HepG2 (cell line): ENCODE data around the gene PLCG1.

Source experiments
- ATF6 ChIP-seq: sonication (generic); formaldehyde crosslinking; conservative IDR thresholded peaks from 2 replicates; pipeline ENCODE4 v1.4.0; 2020; ENCODE audit warnings: missing genetic modification reagents
- CREB1 ChIP-seq, 2 experiments: fragments of 450-650 bp in 1 of 2; IDR thresholded peaks; 2 replicates each; pipeline ENCODE4 v1.6.1; 2016 to 2017; ENCODE audit warnings: control low read depth in 1 of 2, mild to moderate bottlenecking in 1 of 2, missing compliant biosample characterization in 1 of 2, missing genetic modification characterization in 1 of 2
- ERF ChIP-seq: IDR thresholded peaks from 2 replicates; pipeline ENCODE4 v1.6.1; 2018; ENCODE audit warnings: missing biosample characterization, missing genetic modification reagents
- MZF1 ChIP-seq: sonication (generic); formaldehyde crosslinking; IDR thresholded peaks from 2 replicates; pipeline ENCODE4 v1.8.1; 2023; ENCODE audit warnings: mild to moderate bottlenecking, missing genetic modification reagents, borderline replicate concordance
- POLR2AphosphoS5 ChIP-seq: IDR thresholded peaks from 2 replicates; pipeline ENCODE4 v1.6.1; 2012; ENCODE audit warnings: low read depth, low read length
- RAD21 ChIP-seq: fragments of 450-650 bp; formaldehyde crosslinking; IDR thresholded peaks from 2 replicates; pipeline ENCODE4 v1.5.0; 2020; ENCODE audit warnings: mild to moderate bottlenecking
- ZSCAN29 ChIP-seq: sonication (generic); formaldehyde crosslinking; conservative IDR thresholded peaks from 2 replicates; pipeline ENCODE4 v1.4.0; 2020; ENCODE audit warnings: mild to moderate bottlenecking, missing genetic modification reagents
- TF ChIP-seq, protein P1 (sequence below): sonication (generic); formaldehyde crosslinking; IDR thresholded peaks from 2 replicates; pipeline ENCODE4 v1.5.0; 2020; ENCODE audit warnings: mild to moderate bottlenecking, missing genetic modification reagents, moderate library complexity
- TF ChIP-seq, protein P2 (sequence below): sonication (generic); formaldehyde crosslinking; conservative IDR thresholded peaks from 2 replicates; pipeline ENCODE4 v1.8.0; 2022; ENCODE audit warnings: missing genetic modification reagents

GRCh38 chr20:41174373-41174772 is 37.0 kb downstream of the PLCG1 start:
- TF ChIP-seq, protein P1, sequence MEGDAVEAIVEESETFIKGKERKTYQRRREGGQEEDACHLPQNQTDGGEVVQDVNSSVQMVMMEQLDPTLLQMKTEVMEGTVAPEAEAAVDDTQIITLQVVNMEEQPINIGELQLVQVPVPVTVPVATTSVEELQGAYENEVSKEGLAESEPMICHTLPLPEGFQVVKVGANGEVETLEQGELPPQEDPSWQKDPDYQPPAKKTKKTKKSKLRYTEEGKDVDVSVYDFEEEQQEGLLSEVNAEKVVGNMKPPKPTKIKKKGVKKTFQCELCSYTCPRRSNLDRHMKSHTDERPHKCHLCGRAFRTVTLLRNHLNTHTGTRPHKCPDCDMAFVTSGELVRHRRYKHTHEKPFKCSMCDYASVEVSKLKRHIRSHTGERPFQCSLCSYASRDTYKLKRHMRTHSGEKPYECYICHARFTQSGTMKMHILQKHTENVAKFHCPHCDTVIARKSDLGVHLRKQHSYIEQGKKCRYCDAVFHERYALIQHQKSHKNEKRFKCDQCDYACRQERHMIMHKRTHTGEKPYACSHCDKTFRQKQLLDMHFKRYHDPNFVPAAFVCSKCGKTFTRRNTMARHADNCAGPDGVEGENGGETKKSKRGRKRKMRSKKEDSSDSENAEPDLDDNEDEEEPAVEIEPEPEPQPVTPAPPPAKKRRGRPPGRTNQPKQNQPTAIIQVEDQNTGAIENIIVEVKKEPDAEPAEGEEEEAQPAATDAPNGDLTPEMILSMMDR (CRISPR knock-in tag), result no peak
- TF ChIP-seq CREB1 (IDR thresholded peaks at IDR 0.05), result no peak
- TF ChIP-seq CREB1 (CRISPR knock-in tag; IDR thresholded peaks at IDR 0.05), result no peak
- TF ChIP-seq MZF1 (CRISPR knock-in tag), result no peak
- TF ChIP-seq, protein P2, sequence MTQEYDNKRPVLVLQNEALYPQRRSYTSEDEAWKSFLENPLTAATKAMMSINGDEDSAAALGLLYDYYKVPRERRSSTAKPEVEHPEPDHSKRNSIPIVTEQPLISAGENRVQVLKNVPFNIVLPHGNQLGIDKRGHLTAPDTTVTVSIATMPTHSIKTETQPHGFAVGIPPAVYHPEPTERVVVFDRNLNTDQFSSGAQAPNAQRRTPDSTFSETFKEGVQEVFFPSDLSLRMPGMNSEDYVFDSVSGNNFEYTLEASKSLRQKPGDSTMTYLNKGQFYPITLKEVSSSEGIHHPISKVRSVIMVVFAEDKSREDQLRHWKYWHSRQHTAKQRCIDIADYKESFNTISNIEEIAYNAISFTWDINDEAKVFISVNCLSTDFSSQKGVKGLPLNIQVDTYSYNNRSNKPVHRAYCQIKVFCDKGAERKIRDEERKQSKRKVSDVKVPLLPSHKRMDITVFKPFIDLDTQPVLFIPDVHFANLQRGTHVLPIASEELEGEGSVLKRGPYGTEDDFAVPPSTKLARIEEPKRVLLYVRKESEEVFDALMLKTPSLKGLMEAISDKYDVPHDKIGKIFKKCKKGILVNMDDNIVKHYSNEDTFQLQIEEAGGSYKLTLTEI (CRISPR knock-in tag), result no peak
- TF ChIP-seq POLR2AphosphoS5, result no peak
- no peak for TF ChIP-seq ZSCAN29
- TF ChIP-seq ERF (CRISPR knock-in tag), result no peak
- no peak for TF ChIP-seq ATF6
- no peak for TF ChIP-seq RAD21
